GM23338 (cell line): Measurements from ENCODE around the gene BHLHE41. TPM values are rescaled to one million over a fixed set of nuclear protein-coding genes. Genes with fewer than 3 reads are reported as not detected.

Experiments used
- ATAC-seq: fragments of 200-7000 bp; cut with Tn5 transposase; 3 replicates; pipeline ENCODE4 v1.9.1; 2020
- DNase-seq: peaks from one replicate; pipeline ENCODE4 v3.0.0-alpha.2; 2015; ENCODE audit warnings: low spot score
- H2AFZ ChIP-seq: fragments of 200-600 bp; sonication (generic); 2 replicates; pipeline ENCODE4 v1.8.0; 2016; ENCODE audit warnings: antibody characterized with exemption, mild to moderate bottlenecking, moderate library complexity
- H3F3A ChIP-seq: fragments of 200-600 bp; sonication (generic); replicated peaks from 2 replicates; pipeline ENCODE4 v1.8.0; 2017; ENCODE audit warnings: antibody characterized with exemption, mixed run types, low read depth
- H3K27ac ChIP-seq: fragments of 200-600 bp; sonication (generic); 2 replicates; pipeline ENCODE4 v1.6.1; 2016; ENCODE audit warnings: low read depth
- H3K27me3 ChIP-seq: fragments of 200-600 bp; sonication (generic); 2 replicates; pipeline ENCODE4 v1.8.0; 2016; ENCODE audit warnings: mild to moderate bottlenecking, mixed run types, moderate library complexity; ENCODE audit not compliant: insufficient read depth
- H3K36me3 ChIP-seq: fragments of 200-600 bp; sonication (generic); 2 replicates; pipeline ENCODE4 v1.8.0; 2016; ENCODE audit warnings: mild to moderate bottlenecking; ENCODE audit not compliant: insufficient read depth
- H3K4me1 ChIP-seq: fragments of 200-600 bp; sonication (generic); 2 replicates; pipeline ENCODE4 v1.8.0; 2016; ENCODE audit warnings: mild to moderate bottlenecking, moderate library complexity; ENCODE audit not compliant: insufficient read depth
- H3K4me2 ChIP-seq: fragments of 200-600 bp; sonication (generic); 2 replicates; pipeline ENCODE4 v1.7.1; 2017; ENCODE audit warnings: mixed run types
- H3K4me3 ChIP-seq: fragments of 200-600 bp; sonication (generic); 2 replicates; pipeline ENCODE4 v1.6.1; 2016; ENCODE audit warnings: mixed run types
- H3K79me2 ChIP-seq: fragments of 200-600 bp; sonication (generic); replicated peaks from 2 replicates; pipeline ENCODE4 v1.8.0; 2017; ENCODE audit warnings: mild to moderate bottlenecking; ENCODE audit not compliant: insufficient read depth
- H3K9me2 ChIP-seq: fragments of 200-600 bp; sonication (generic); 2 replicates; pipeline ENCODE4 v1.8.0; 2017; ENCODE audit not compliant: insufficient read depth
- H4K20me1 ChIP-seq: fragments of 200-600 bp; sonication (generic); replicated peaks from 2 replicates; pipeline ENCODE4 v1.8.0; 2017; ENCODE audit warnings: mild to moderate bottlenecking; ENCODE audit not compliant: insufficient read depth
- H3K27ac Mint-ChIP-seq: 2 replicates; pipeline ENCODE4 v1.8.0; 2020; ENCODE audit warnings: inconsistent platforms, mild to moderate bottlenecking, moderate library complexity, mixed read lengths
- H3K27me3 Mint-ChIP-seq: 3 replicates; pipeline ENCODE4 v1.8.0; 2022; ENCODE audit warnings: low read depth, mild to moderate bottlenecking, moderate library complexity, mixed read lengths, inconsistent platforms; ENCODE audit not compliant: insufficient read depth, poor library complexity
- H3K36me3 Mint-ChIP-seq: 3 replicates; pipeline ENCODE4 v1.8.0; 2021; ENCODE audit warnings: low read depth, mild to moderate bottlenecking, inconsistent platforms, moderate library complexity, mixed read lengths
- H3K4me1 Mint-ChIP-seq: 3 replicates; pipeline ENCODE4 v1.8.0; 2020; ENCODE audit warnings: mild to moderate bottlenecking, inconsistent platforms, mixed read lengths
- H3K4me3 Mint-ChIP-seq: 3 replicates; pipeline ENCODE4 v1.8.0; 2021; ENCODE audit warnings: moderate library complexity, mild to moderate bottlenecking, inconsistent platforms, mixed read lengths
- H3K9me3 Mint-ChIP-seq: 3 replicates; pipeline ENCODE4 v1.8.0; 2020; ENCODE audit warnings: moderate library complexity, mild to moderate bottlenecking, inconsistent platforms, mixed read lengths
- CREB1 ChIP-seq: fragments of 250-450 bp; sonication (Bioruptor Pico); IDR thresholded peaks from 2 replicates; pipeline ENCODE4 v1.5.0; 2020; ENCODE audit warnings: low read depth, mild to moderate bottlenecking, moderate library complexity
- NANOG ChIP-seq: IDR thresholded peaks from 2 replicates; pipeline ENCODE4 v1.6.1; 2016; ENCODE audit warnings: antibody characterized with exemption, borderline replicate concordance
- POLR2AphosphoS5 ChIP-seq: IDR thresholded peaks from 2 replicates; pipeline ENCODE4 v1.6.1; 2016; ENCODE audit warnings: antibody characterized with exemption, low read depth
- STAT1 ChIP-seq: IDR thresholded peaks from one replicate; pipeline ENCODE4 v1.6.1; 2016; ENCODE audit warnings: antibody characterized with exemption; ENCODE audit not compliant: unreplicated experiment
- ZNF114 ChIP-seq: fragments of 250-450 bp; sonication (Bioruptor Pico); IDR thresholded peaks from 2 replicates; pipeline ENCODE4 v1.5.0; 2020; ENCODE audit warnings: mild to moderate bottlenecking, moderate library complexity
- ZNF331 ChIP-seq: fragments of 250-450 bp; sonication (Bioruptor Pico); IDR thresholded peaks from 2 replicates; pipeline ENCODE4 v1.5.0; 2020; ENCODE audit warnings: low read depth, mild to moderate bottlenecking, moderate library complexity
- polyA plus RNA-seq: library from polyadenylated mRNA; unstranded; fragments of >200 nt; fragmentation: Nextera tagmentation; extraction: Ambion mirVana; gene quantifications from 2 replicates; pipeline ENCODE4 v1.2.1, GENCODE V29; 2016
- total RNA-seq: library from RNA; depleted of rRNA; stranded (reverse); fragments of >200 nt; shearing (Covaris generic); gene quantifications from 2 replicates; pipeline ENCODE4 v1.2.3, GENCODE V29; 2014
- TF ChIP-seq, protein P1 (sequence below): fragments of 250-450 bp; sonication (Bioruptor Pico); IDR thresholded peaks from 2 replicates; pipeline ENCODE4 v1.5.0; 2020; ENCODE audit warnings: mild to moderate bottlenecking, moderate library complexity
- TF ChIP-seq, protein P2 (sequence below), 2 experiments: fragments of 200-600 bp in 1 of 2; sonication (generic) in 1 of 2; conservative IDR thresholded peaks; 2 replicates each; pipeline versions ENCODE4 v1.5.1 to v1.6.1; 2016 to 2017; ENCODE audit warnings: antibody characterized with exemption in 2 of 2, low read depth in 2 of 2, mild to moderate bottlenecking in 2 of 2, moderate library complexity in 1 of 2

BHLHE41 gene
- total and polyA plus RNA-seq, 2 experiments from 2014 or later: 1.6 to 2.9 TPM

DNA sequence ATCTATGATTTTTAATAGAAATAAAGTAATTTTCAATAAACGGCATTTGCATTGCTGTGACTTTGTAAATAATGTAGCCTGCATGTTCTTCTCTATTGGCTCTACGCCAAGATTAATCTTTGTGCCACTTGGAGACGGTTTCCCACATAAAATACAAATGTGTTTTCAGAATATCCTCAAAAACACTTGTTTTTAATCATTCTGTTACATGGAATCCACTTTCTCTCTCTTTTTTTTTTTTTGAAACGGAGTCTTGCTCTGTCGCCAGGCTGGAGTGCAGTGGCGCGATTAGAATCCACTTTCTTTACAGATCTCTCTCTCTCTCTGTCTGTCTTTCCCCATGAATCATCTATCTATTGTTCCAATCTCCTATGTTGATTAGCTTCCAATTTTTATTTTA is 47.7 kb upstream of the BHLHE41 start:
- Mint-ChIP-seq H3K27ac (no peak overlapping the region), H3K4me3 (no peak overlapping the region), H3K4me1 (no peaks in the 10 kb centered on the region), H3K36me3 (no peaks in the 10 kb centered on the region), H3K27me3 (peaks cover 4% of the 10 kb centered on the region), H3K9me3 (no peaks in the 10 kb centered on the region)
- DNase-seq: no peak
- Histone ChIP-seq H3K4me1 (no peaks in the 10 kb centered on the region), H3K36me3 (no peaks in the 10 kb centered on the region), H3K27ac (no peak overlapping the region), H3K9me2 (no peaks in the 10 kb centered on the region), H4K20me1 (no peaks in the 10 kb centered on the region), H3K27me3 (no peaks in the 10 kb centered on the region), H3K4me3 (no peak overlapping the region), H3F3A (no peaks in the 10 kb centered on the region), H2AFZ (no peak overlapping the region), H3K4me2 (no peak overlapping the region), H3K79me2 (no peaks in the 10 kb centered on the region)
- TF ChIP-seq POLR2AphosphoS5 (no peak), NANOG (no peak), CREB1 (no peak), ZNF114 (CRISPR knock-in tag) (no peak), STAT1 (no peak), ZNF331 (no peak)
- TF ChIP-seq, protein P1, sequence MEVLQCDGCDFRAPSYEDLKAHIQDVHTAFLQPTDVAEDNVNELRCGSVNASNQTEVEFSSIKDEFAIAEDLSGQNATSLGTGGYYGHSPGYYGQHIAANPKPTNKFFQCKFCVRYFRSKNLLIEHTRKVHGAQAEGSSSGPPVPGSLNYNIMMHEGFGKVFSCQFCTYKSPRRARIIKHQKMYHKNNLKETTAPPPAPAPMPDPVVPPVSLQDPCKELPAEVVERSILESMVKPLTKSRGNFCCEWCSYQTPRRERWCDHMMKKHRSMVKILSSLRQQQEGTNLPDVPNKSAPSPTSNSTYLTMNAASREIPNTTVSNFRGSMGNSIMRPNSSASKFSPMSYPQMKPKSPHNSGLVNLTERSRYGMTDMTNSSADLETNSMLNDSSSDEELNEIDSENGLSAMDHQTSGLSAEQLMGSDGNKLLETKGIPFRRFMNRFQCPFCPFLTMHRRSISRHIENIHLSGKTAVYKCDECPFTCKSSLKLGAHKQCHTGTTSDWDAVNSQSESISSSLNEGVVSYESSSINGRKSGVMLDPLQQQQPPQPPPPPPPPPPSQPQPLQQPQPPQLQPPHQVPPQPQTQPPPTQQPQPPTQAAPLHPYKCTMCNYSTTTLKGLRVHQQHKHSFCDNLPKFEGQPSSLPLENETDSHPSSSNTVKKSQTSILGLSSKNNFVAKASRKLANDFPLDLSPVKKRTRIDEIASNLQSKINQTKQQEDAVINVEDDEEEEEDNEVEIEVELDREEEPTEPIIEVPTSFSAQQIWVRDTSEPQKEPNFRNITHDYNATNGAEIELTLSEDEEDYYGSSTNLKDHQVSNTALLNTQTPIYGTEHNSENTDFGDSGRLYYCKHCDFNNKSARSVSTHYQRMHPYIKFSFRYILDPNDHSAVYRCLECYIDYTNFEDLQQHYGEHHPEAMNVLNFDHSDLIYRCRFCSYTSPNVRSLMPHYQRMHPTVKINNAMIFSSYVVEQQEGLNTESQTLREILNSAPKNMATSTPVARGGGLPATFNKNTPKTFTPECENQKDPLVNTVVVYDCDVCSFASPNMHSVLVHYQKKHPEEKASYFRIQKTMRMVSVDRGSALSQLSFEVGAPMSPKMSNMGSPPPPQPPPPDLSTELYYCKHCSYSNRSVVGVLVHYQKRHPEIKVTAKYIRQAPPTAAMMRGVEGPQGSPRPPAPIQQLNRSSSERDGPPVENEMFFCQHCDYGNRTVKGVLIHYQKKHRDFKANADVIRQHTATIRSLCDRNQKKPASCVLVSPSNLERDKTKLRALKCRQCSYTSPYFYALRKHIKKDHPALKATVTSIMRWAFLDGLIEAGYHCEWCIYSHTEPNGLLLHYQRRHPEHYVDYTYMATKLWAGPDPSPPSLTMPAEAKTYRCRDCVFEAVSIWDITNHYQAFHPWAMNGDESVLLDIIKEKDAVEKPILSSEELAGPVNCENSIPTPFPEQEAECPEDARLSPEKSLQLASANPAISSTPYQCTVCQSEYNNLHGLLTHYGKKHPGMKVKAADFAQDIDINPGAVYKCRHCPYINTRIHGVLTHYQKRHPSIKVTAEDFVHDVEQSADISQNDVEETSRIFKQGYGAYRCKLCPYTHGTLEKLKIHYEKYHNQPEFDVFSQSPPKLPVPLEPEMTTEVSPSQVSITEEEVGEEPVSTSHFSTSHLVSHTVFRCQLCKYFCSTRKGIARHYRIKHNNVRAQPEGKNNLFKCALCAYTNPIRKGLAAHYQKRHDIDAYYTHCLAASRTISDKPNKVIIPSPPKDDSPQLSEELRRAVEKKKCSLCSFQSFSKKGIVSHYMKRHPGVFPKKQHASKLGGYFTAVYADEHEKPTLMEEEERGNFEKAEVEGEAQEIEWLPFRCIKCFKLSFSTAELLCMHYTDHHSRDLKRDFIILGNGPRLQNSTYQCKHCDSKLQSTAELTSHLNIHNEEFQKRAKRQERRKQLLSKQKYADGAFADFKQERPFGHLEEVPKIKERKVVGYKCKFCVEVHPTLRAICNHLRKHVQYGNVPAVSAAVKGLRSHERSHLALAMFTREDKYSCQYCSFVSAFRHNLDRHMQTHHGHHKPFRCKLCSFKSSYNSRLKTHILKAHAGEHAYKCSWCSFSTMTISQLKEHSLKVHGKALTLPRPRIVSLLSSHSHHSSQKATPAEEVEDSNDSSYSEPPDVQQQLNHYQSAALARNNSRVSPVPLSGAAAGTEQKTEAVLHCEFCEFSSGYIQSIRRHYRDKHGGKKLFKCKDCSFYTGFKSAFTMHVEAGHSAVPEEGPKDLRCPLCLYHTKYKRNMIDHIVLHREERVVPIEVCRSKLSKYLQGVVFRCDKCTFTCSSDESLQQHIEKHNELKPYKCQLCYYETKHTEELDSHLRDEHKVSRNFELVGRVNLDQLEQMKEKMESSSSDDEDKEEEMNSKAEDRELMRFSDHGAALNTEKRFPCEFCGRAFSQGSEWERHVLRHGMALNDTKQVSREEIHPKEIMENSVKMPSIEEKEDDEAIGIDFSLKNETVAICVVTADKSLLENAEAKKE (CRISPR knock-in tag): no peak
- TF ChIP-seq, protein P2, sequence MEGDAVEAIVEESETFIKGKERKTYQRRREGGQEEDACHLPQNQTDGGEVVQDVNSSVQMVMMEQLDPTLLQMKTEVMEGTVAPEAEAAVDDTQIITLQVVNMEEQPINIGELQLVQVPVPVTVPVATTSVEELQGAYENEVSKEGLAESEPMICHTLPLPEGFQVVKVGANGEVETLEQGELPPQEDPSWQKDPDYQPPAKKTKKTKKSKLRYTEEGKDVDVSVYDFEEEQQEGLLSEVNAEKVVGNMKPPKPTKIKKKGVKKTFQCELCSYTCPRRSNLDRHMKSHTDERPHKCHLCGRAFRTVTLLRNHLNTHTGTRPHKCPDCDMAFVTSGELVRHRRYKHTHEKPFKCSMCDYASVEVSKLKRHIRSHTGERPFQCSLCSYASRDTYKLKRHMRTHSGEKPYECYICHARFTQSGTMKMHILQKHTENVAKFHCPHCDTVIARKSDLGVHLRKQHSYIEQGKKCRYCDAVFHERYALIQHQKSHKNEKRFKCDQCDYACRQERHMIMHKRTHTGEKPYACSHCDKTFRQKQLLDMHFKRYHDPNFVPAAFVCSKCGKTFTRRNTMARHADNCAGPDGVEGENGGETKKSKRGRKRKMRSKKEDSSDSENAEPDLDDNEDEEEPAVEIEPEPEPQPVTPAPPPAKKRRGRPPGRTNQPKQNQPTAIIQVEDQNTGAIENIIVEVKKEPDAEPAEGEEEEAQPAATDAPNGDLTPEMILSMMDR (conservative IDR thresholded peaks at IDR 0.05; ENCODE audit: low read depth in 2 of 2): no peak
- no peak for ATAC-seq
